HG03558 (cell line): ENCODE results near the gene CAMK2D.

Experiments
- ATAC-seq: cut with Tn5 transposase; IDR thresholded peaks from one replicate; pipeline ENCODE4 v1.9.1; 2021; ENCODE audit warnings: moderate number of reproducible peaks; ENCODE audit not compliant: unreplicated experiment; ENCODE audit errors: extremely low read depth

Gene CAMK2D

GRCh38 chr4:113499696-113500095 is 261.8 kb downstream of the CAMK2D start:
- no peak for ATAC-seq

GRCh38 chr4:113499166-113499565 is 262.4 kb downstream of the CAMK2D start:
- no peak for ATAC-seq

GRCh38 chr4:113497154-113497884 is 264.2 kb downstream of the CAMK2D start:
- no peak for ATAC-seq

- ATAC-seq: no peak
Measured at GRCh38 chr4:113496698-113497097, 264.8 kb downstream of the CAMK2D start.

GRCh38 chr4:113495790-113496189 is 265.7 kb downstream of the CAMK2D start:
- ATAC-seq: no peak

GRCh38 chr4:113483131-113483530 is 278.4 kb downstream of the CAMK2D start:
- no peak for ATAC-seq

- no peak for ATAC-seq
Measured at GRCh38 chr4:113482325-113482724, 279.2 kb downstream of the CAMK2D start.

GRCh38 chr4:113481820-113482219 is 279.7 kb downstream of the CAMK2D start:
- ATAC-seq: no peak

- no peak for ATAC-seq
Measured at GRCh38 chr4:113480109-113480508, 281.4 kb downstream of the CAMK2D start.

GRCh38 chr4:113478032-113478431 is 283.5 kb downstream of the CAMK2D start:
- no peak for ATAC-seq

- ATAC-seq: no peak
Measured at GRCh38 chr4:113476800-113477199, 284.7 kb downstream of the CAMK2D start.

- no peak for ATAC-seq
Measured at GRCh38 chr4:113474017-113474416, 287.5 kb downstream of the CAMK2D start.

GRCh38 chr4:113472864-113473263 is 288.7 kb downstream of the CAMK2D start:
- no peak for ATAC-seq

- ATAC-seq: no peak
Measured at GRCh38 chr4:113471146-113471860, 290.2 kb downstream of the CAMK2D start.

- no peak for ATAC-seq
Measured at GRCh38 chr4:113469926-113470325, 291.6 kb downstream of the CAMK2D start.

GRCh38 chr4:113469023-113469390 is 292.5 kb downstream of the CAMK2D start:
- no peak for ATAC-seq

GRCh38 chr4:113468165-113469022 is 293.1 kb downstream of the CAMK2D start:
- ATAC-seq: no peak

GRCh38 chr4:113467581-113467980 is 294.0 kb downstream of the CAMK2D start:
- ATAC-seq: no peak

- ATAC-seq: no peak
Measured at GRCh38 chr4:113462286-113462685, 299.3 kb downstream of the CAMK2D start.

- no peak for ATAC-seq
Measured at GRCh38 chr4:113461281-113461680, 300.3 kb downstream of the CAMK2D start.

GRCh38 chr4:113457886-113458285 is 303.7 kb downstream of the CAMK2D start:
- ATAC-seq: no peak
